H9 (cell line): ENCODE results near the gene ATP6V0A4. TPM values are rescaled to one million over a fixed set of nuclear protein-coding genes. Genes with fewer than 3 reads are reported as not detected.

Source experiments
- DNase-seq: peaks from one replicate; pipeline ENCODE4 v3.0.0-alpha.2; 2017
- H2AFZ ChIP-seq: one replicate; pipeline ENCODE4 v1.6.1; 2013; ENCODE audit warnings: mild to moderate bottlenecking, low read length, control low read depth, moderate library complexity
- H2AK5ac ChIP-seq: 2 replicates; pipeline ENCODE4 v1.6.1; 2013; ENCODE audit warnings: low read length, control low read depth, mixed read lengths; ENCODE audit not compliant: insufficient read length
- H2BK120ac ChIP-seq: one replicate; pipeline ENCODE4 v1.6.1; 2013; ENCODE audit warnings: low read depth, mild to moderate bottlenecking, low read length, control low read depth, inconsistent platforms; ENCODE audit not compliant: poor library complexity, severe bottlenecking
- H2BK12ac ChIP-seq: 2 replicates; pipeline ENCODE4 v1.6.1; 2013; ENCODE audit warnings: low read length, control low read depth, mixed read lengths, low read depth; ENCODE audit not compliant: insufficient read length
- H2BK15ac ChIP-seq: 2 replicates; pipeline ENCODE4 v1.6.1; 2013; ENCODE audit warnings: low read depth, low read length, control low read depth
- H2BK20ac ChIP-seq: one replicate; pipeline ENCODE4 v1.6.1; 2013; ENCODE audit warnings: low read depth, mild to moderate bottlenecking, low read length, control low read depth, inconsistent platforms; ENCODE audit not compliant: poor library complexity, severe bottlenecking
- H2BK5ac ChIP-seq: 2 replicates; pipeline ENCODE4 v1.6.1; 2013; ENCODE audit warnings: low read length, control low read depth, mixed read lengths; ENCODE audit not compliant: insufficient read length
- H3K14ac ChIP-seq: 2 replicates; pipeline ENCODE4 v1.6.1; 2013; ENCODE audit warnings: low read length, control low read depth; ENCODE audit not compliant: insufficient read depth
- H3K18ac ChIP-seq: 2 replicates; pipeline ENCODE4 v1.6.1; 2013; ENCODE audit warnings: low read depth, mild to moderate bottlenecking, mixed read lengths, low read length, control low read depth; ENCODE audit not compliant: insufficient read length
- H3K23ac ChIP-seq: 2 replicates; pipeline ENCODE4 v1.6.1; 2013; ENCODE audit warnings: low read length, control low read depth, mixed read lengths, low read depth; ENCODE audit not compliant: insufficient read length
- H3K23me2 ChIP-seq: 2 replicates; pipeline ENCODE4 v1.6.1; 2013; ENCODE audit warnings: low read depth, mild to moderate bottlenecking, mixed read lengths, low read length, control low read depth; ENCODE audit not compliant: insufficient read length, poor library complexity, severe bottlenecking
- H3K27ac ChIP-seq: 2 replicates; pipeline ENCODE4 v1.5.1; 2013; ENCODE audit warnings: low read length, control low read depth, mixed read lengths, low read depth; ENCODE audit not compliant: insufficient read length
- H3K27me3 ChIP-seq: 2 replicates; pipeline ENCODE4 v1.6.1; 2013; ENCODE audit warnings: low read length, control low read depth, inconsistent platforms; ENCODE audit not compliant: insufficient read depth
- H3K4ac ChIP-seq: 2 replicates; pipeline ENCODE4 v1.6.1; 2013; ENCODE audit warnings: low read depth, mild to moderate bottlenecking, control low read depth, inconsistent platforms, low read length, moderate library complexity
- H3K4me1 ChIP-seq: 2 replicates; pipeline ENCODE4 v1.6.1; 2013; ENCODE audit warnings: low read length, control low read depth, inconsistent platforms; ENCODE audit not compliant: insufficient read depth
- H3K4me2 ChIP-seq: 2 replicates; pipeline ENCODE4 v1.6.1; 2013; ENCODE audit warnings: low read length, control low read depth, mixed read lengths; ENCODE audit not compliant: insufficient read length, insufficient read depth
- H3K56ac ChIP-seq: 2 replicates; pipeline ENCODE4 v1.6.1; 2013; ENCODE audit warnings: low read depth, mild to moderate bottlenecking, mixed read lengths, low read length, control low read depth; ENCODE audit not compliant: insufficient read length
- H3K79me1 ChIP-seq: 2 replicates; pipeline ENCODE4 v1.6.1; 2013; ENCODE audit warnings: low read depth, mild to moderate bottlenecking, moderate library complexity, low read length, control low read depth, inconsistent platforms; ENCODE audit not compliant: insufficient read depth, poor library complexity, severe bottlenecking
- H3K79me2 ChIP-seq: 2 replicates; pipeline ENCODE4 v1.6.1; 2013; ENCODE audit warnings: low read length, control low read depth, inconsistent platforms; ENCODE audit not compliant: insufficient read depth
- H3K9ac ChIP-seq: 2 replicates; pipeline ENCODE4 v1.6.1; 2013; ENCODE audit warnings: low read length, control low read depth, mixed read lengths; ENCODE audit not compliant: insufficient read length; ENCODE audit errors: extremely low read depth
- H3K9me3 ChIP-seq: one replicate; pipeline ENCODE4 v1.6.1; 2013; ENCODE audit warnings: low read depth, low read length, inconsistent platforms; ENCODE audit not compliant: control insufficient read depth
- H3T11ph ChIP-seq: one replicate; pipeline ENCODE4 v1.6.1; 2013; ENCODE audit warnings: mild to moderate bottlenecking, low read length, control low read depth, inconsistent platforms
- H4K20me1 ChIP-seq: one replicate; pipeline ENCODE4 v1.6.1; 2013; ENCODE audit not compliant: control insufficient read depth, insufficient read length, insufficient read depth
- H4K5ac ChIP-seq: 2 replicates; pipeline ENCODE4 v1.6.1; 2013; ENCODE audit warnings: low read depth, mild to moderate bottlenecking, mixed read lengths, low read length, control low read depth; ENCODE audit not compliant: insufficient read length
- H4K8ac ChIP-seq: replicated peaks from 2 replicates; pipeline ENCODE4 v1.6.1; 2013; ENCODE audit warnings: low read length, control low read depth, mixed read lengths, low read depth; ENCODE audit not compliant: insufficient read length
- H4K91ac ChIP-seq: 2 replicates; pipeline ENCODE4 v1.6.1; 2013; ENCODE audit warnings: low read depth, mild to moderate bottlenecking, moderate library complexity, mixed read lengths, low read length, control low read depth; ENCODE audit not compliant: insufficient read length
- H3K27ac Mint-ChIP-seq, 3 experiments: 2 replicates in 2 of 3; 3 replicates in 1 of 3; pipeline ENCODE4 v1.8.0; 2020 to 2021; ENCODE audit warnings: mixed read lengths in 3 of 3, mild to moderate bottlenecking in 1 of 3, moderate library complexity in 1 of 3
- H3K27me3 Mint-ChIP-seq: 2 replicates; pipeline ENCODE4 v1.8.0; 2021; ENCODE audit warnings: low read depth, mild to moderate bottlenecking, moderate library complexity, mixed read lengths
- H3K36me3 Mint-ChIP-seq, 3 experiments: 2 replicates in 2 of 3; 3 replicates in 1 of 3; pipeline ENCODE4 v1.8.0; 2020 to 2021; ENCODE audit warnings: low read depth in 3 of 3, mixed read lengths in 3 of 3; ENCODE audit not compliant: insufficient read depth in 1 of 3
- H3K4me1 Mint-ChIP-seq, 2 experiments: 2 replicates each; pipeline ENCODE4 v1.8.0; 2020; ENCODE audit warnings: mixed read lengths in 2 of 2
- H3K4me3 Mint-ChIP-seq, 2 experiments: 2 replicates in 1 of 2; 3 replicates in 1 of 2; pipeline ENCODE4 v1.8.0; 2020 to 2021; ENCODE audit warnings: mild to moderate bottlenecking in 2 of 2, mixed read lengths in 2 of 2, moderate library complexity in 1 of 2
- H3K9me3 Mint-ChIP-seq, 2 experiments: 2 replicates in 1 of 2; 3 replicates in 1 of 2; pipeline ENCODE4 v1.8.0; 2020; ENCODE audit warnings: mild to moderate bottlenecking in 2 of 2, mixed read lengths in 2 of 2, moderate library complexity in 1 of 2
- CTCF ChIP-seq: fragments of 200-600 bp; sonication (generic); conservative IDR thresholded peaks from 3 replicates; pipeline ENCODE4 v1.8.0; 2021; ENCODE audit warnings: antibody characterized with exemption, mild to moderate bottlenecking
- WGBS: extraction: QIAGEN DNeasy Blood & Tissue Kit; methylation state at CpG from one replicate; pipeline ENCODE4 v1.1.7; 2013; ENCODE audit warnings: missing lambda C conversion rate, low lambda C conversion rate, mixed read lengths; ENCODE audit not compliant: insufficient read length; ENCODE audit errors: extremely low coverage; 5-methylcytosine and 5-hydroxymethylcytosine counted together
- total RNA-seq: library from RNA; stranded (reverse); gene quantifications from 2 replicates; pipeline ENCODE4 v1.2.1, GENCODE V29; 2021

The ATP6V0A4 gene
- total RNA-seq, 1 experiment from 2014 or later, result 0.79 TPM

GRCh38 chr7:138752518-138753149 lies 45.4 kb downstream of the ATP6V0A4 start:
- H3K27me3 ChIP-seq, result no peaks in the 10 kb centered on the region
- no peak overlapping the region for H3K4ac ChIP-seq
- H3K4me1 Mint-ChIP-seq, result peaks cover 38 to 39% of the 10 kb centered on the region in 2 experiments
- H2AK5ac ChIP-seq, result no peak overlapping the region
- no peak overlapping the region for H3K4me3 Mint-ChIP-seq
- H3K36me3 Mint-ChIP-seq, result no peaks in the 10 kb centered on the region
- H2BK5ac ChIP-seq, result no peak overlapping the region
- H3K56ac ChIP-seq, result no peak overlapping the region
- no peak overlapping the region for H3K4me2 ChIP-seq
- no peak overlapping the region for H2BK15ac ChIP-seq
- no peak overlapping the region for H3K27ac ChIP-seq
- no peaks in the 10 kb centered on the region for H3K79me2 ChIP-seq
- no peak for TF ChIP-seq CTCF
- no peak overlapping the region for H3K23ac ChIP-seq
- no peak overlapping the region for H2AFZ ChIP-seq
- H3K4me1 ChIP-seq, result no peaks in the 10 kb centered on the region
- DNase-seq, result no peak
- no peak overlapping the region for H3K27ac Mint-ChIP-seq
- H4K20me1 ChIP-seq, result no peaks in the 10 kb centered on the region
- H2BK20ac ChIP-seq, result no peak overlapping the region
- no peak overlapping the region for H4K91ac ChIP-seq
- H3K79me1 ChIP-seq, result no peaks in the 10 kb centered on the region
- no peaks in the 10 kb centered on the region for H3K9me3 ChIP-seq
- no peak overlapping the region; the same call in 1 of the 2 replicates for H3K14ac ChIP-seq
- H2BK120ac ChIP-seq, result no peak overlapping the region
- H3K18ac ChIP-seq, result no peak overlapping the region
- H3K23me2 ChIP-seq, result no peaks in the 10 kb centered on the region
- no peaks in the 10 kb centered on the region; the same call in 1 of the 2 replicates for H3K27me3 Mint-ChIP-seq
- no peak overlapping the region for H2BK12ac ChIP-seq
- H4K8ac ChIP-seq, result no peak overlapping the region
- no CpG with 5 or more reads among the region's 12 CpGs for WGBS
- H3K9me3 Mint-ChIP-seq, result no peaks in the 10 kb centered on the region
- no peak overlapping the region for H4K5ac ChIP-seq
- no peak overlapping the region for H3T11ph ChIP-seq
- no peak overlapping the region for H3K9ac ChIP-seq
